ENCODE measurements around the gene BOLL.

DNA sequence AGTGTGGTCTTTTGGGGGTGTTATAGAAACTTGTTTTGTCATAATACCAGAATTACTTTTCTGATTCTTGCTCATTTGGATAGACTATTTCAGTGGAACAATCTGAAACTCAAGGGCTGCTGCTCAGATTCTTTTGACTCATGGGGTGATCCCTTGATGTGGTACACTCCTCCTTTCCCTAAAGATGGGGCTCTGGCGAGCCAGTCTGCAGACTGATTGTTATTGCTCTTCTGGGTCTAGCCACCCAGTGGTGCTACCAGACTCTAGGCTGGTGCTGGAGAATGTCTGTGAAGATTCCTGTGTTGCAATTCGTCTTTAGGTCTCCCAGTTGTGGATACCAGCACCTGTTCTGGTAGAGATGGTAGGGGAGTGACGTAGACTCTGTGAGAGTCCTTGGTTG lies 84.2 kb downstream of the BOLL start:
- TF ChIP-seq, protein P1, sequence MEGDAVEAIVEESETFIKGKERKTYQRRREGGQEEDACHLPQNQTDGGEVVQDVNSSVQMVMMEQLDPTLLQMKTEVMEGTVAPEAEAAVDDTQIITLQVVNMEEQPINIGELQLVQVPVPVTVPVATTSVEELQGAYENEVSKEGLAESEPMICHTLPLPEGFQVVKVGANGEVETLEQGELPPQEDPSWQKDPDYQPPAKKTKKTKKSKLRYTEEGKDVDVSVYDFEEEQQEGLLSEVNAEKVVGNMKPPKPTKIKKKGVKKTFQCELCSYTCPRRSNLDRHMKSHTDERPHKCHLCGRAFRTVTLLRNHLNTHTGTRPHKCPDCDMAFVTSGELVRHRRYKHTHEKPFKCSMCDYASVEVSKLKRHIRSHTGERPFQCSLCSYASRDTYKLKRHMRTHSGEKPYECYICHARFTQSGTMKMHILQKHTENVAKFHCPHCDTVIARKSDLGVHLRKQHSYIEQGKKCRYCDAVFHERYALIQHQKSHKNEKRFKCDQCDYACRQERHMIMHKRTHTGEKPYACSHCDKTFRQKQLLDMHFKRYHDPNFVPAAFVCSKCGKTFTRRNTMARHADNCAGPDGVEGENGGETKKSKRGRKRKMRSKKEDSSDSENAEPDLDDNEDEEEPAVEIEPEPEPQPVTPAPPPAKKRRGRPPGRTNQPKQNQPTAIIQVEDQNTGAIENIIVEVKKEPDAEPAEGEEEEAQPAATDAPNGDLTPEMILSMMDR (conservative IDR thresholded peaks at IDR 0.05) = no peak
- no peak for TF ChIP-seq EZH2 (IDR thresholded peaks at IDR 0.05; ENCODE audit: low read depth)

Measured in PC-9 (cell line).